ENCODE results near the gene LRPAP1. TPM values are rescaled to one million over a fixed set of nuclear protein-coding genes. Genes with fewer than 3 reads are reported as not detected.

The LRPAP1 gene
- total and polyA plus RNA-seq, 9 donors, result 74.3 to 179 (median 135) TPM

DNA sequence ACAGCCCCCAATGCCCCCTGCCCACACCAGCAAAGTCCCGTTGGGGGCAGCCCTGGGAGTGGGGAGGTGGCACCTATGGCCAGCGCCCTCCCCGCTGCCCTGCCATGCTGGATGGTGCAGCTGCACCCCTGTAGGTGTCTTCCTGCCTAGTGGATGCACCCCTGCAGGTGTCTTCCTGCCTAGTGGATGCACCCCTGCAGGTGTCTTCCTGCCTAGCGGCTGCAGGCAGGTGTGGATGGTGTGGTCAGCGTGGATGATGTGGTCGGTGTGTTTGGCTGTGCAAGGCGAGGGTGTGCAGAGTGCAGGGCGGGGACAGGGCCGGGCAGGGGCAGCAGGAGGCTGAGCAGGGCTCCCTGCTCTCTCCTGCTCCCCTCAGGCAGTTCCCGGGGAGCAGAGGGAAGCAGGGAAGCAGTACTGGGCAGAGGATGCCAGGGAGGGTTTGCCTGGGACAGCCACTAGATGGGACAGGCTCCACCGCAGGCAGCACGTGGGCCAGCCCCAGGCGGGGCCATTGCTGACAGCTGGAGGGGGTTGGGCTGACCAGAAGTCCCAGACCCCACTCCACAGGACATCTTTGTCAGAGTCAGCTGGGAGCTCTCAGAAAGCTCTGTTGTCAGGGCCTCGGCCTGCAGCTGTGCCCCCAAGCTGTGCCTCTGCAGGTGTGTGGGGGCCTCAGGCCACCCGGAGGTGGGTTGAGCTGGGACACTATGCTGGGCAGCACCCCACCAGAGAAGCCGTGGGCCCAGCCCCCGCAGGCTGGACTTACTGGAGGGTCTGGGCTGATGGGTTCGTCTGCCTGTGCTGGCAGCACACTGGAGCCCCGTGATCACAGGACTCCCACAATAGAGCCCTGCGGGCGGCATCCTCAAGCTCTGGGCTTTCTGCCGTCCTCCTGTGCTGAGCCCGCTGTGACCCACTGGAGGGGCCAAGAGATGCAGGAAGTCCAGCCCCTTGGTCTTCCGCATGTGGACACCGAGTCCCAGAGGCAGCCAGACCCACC lies 45.4 kb downstream of the LRPAP1 start:
- Histone ChIP-seq H3K4me1 (ENCODE audit: insufficient read depth) (no peaks in the 10 kb centered on the region), H3K27me3 (no peaks in the 10 kb centered on the region), H3K36me3 (no peaks in the 10 kb centered on the region), H3K4me3 (no peak overlapping the region), H3K27ac (no peak overlapping the region), H3K9me3 (no peaks in the 10 kb centered on the region)
- 42 to 62% (median 48%) methylated on average over 23 to 25 of the region's 25 CpGs for WGBS, 3 donors
- TF ChIP-seq EP300 (IDR thresholded peaks at IDR 0.05) (no peak), CTCF (IDR thresholded peaks at IDR 0.05) (no peak), POLR2A (IDR thresholded peaks at IDR 0.05) (no peak)
- no peak for DNase-seq
- intact Hi-C loops (cut with DNase I), result no loop called here

GRCh38 chr4:3485886-3486540 lies 46.2 kb downstream of the LRPAP1 start:
- 59 to 63% (median 59%) methylated on average over 22 to 25 of the region's 25 CpGs for WGBS, 3 donors
- H3K4me1 ChIP-seq (ENCODE audit: insufficient read depth), result no peaks in the 10 kb centered on the region
- no peak for DNase-seq
- no peak overlapping the region for H3K27ac ChIP-seq
- H3K27me3 ChIP-seq, result no peaks in the 10 kb centered on the region
- TF ChIP-seq POLR2A (IDR thresholded peaks at IDR 0.05), result no peak
- TF ChIP-seq EP300 (IDR thresholded peaks at IDR 0.05), result no peak
- no peak for TF ChIP-seq CTCF (IDR thresholded peaks at IDR 0.05)
- no peaks in the 10 kb centered on the region for H3K9me3 ChIP-seq
- H3K36me3 ChIP-seq, result no peaks in the 10 kb centered on the region
- H3K4me3 ChIP-seq, result no peak overlapping the region
- intact Hi-C loops (cut with DNase I), result no loop called here

GRCh38 chr4:3485011-3485791 lies 47.0 kb downstream of the LRPAP1 start:
- TF ChIP-seq CTCF (IDR thresholded peaks at IDR 0.05), result no peak
- TF ChIP-seq EP300 (IDR thresholded peaks at IDR 0.05), result no peak
- TF ChIP-seq POLR2A (IDR thresholded peaks at IDR 0.05), result no peak
- H3K27ac ChIP-seq, result no peak overlapping the region
- WGBS, 3 donors, result 9 to 17% (median 14%) methylated on average over 32 to 36 of the region's 36 CpGs
- H3K4me3 ChIP-seq, result no peak overlapping the region
- H3K4me1 ChIP-seq (ENCODE audit: insufficient read depth), result no peaks in the 10 kb centered on the region
- H3K36me3 ChIP-seq, result no peaks in the 10 kb centered on the region
- H3K27me3 ChIP-seq, result no peaks in the 10 kb centered on the region
- no peaks in the 10 kb centered on the region for H3K9me3 ChIP-seq
- intact Hi-C loops (cut with DNase I), result no loop called here
- DNase-seq, result no peak

All from ovary (tissue), 9 donors.